GM12891 (cell line): ENCODE measurements around the gene PLPP1.

Experiments used
- DNase-seq: peaks from one replicate; pipeline ENCODE4 v3.0.0; 2011; ENCODE audit warnings: low spot score; ENCODE audit not compliant: insufficient read length
- FAIRE-seq: peaks from 2 replicates; lab custom pipeline; 2011; peaks lifted over from hg19 to GRCh38; lab: Jason Lieb, UNC
- PAX5 ChIP-seq: IDR thresholded peaks from 2 replicates; pipeline ENCODE4 v1.6.1; 2011; ENCODE audit warnings: low read length, moderate library complexity, mild to moderate bottlenecking; ENCODE audit not compliant: insufficient read depth, severe bottlenecking
- POLR2A ChIP-seq: IDR thresholded peaks from 2 replicates; pipeline ENCODE4 v1.6.1; 2011; ENCODE audit warnings: low read depth, low read length, control low read depth
- POLR2AphosphoS5 ChIP-seq: IDR thresholded peaks from 2 replicates; pipeline ENCODE4 v1.6.1; 2011; ENCODE audit warnings: low read depth, low read length, control low read depth
- POU2F2 ChIP-seq: IDR thresholded peaks from 2 replicates; pipeline ENCODE4 v1.6.1; 2011; ENCODE audit warnings: low read depth, mild to moderate bottlenecking, control low read depth, low read length, moderate library complexity
- SPI1 ChIP-seq: IDR thresholded peaks from 2 replicates; pipeline ENCODE4 v1.6.1; 2011; ENCODE audit warnings: low read depth, low read length, control low read depth
- TAF1 ChIP-seq: IDR thresholded peaks from 2 replicates; pipeline ENCODE4 v1.6.1; 2011; ENCODE audit warnings: low read depth, low read length, control low read depth

The PLPP1 gene

DNA sequence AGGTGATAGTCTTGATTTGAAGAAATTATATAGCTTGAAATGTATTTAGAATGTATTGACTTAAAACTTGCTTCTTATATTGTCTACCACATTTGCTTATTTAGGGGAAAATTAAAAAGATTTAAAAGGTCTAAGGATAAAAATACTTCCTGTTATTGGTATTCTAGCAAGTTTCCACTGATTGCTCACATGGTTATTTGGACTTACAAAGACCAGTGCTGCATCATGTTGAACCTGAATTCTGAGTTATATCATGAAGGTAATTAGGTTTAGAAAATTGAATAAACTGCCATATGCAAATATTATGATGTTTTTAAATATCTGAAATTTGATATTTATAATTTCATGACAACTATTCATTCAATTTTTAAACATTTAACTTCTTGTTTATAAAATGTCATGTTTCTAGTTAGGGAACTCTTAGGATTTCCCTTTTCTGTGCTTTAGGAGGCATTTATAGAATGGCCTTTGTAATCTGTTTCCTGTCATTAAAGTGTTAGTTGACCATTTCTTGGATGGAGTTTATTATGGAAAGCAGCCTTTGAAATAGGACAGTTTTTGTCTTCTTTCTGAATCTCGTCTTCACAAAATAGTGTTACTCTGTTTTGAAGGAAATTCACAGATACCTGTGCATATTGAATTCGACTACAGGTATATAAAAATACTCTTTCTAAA is 141.1 kb downstream of the PLPP1 start:
- DNase-seq = no peak
- no peak for FAIRE-seq
- no peak for TF ChIP-seq SPI1
- no peak for TF ChIP-seq PAX5
- no peak for TF ChIP-seq POU2F2
- TF ChIP-seq POLR2AphosphoS5 = no peak
- no peak for TF ChIP-seq POLR2A
- no peak for TF ChIP-seq TAF1

- TF ChIP-seq POU2F2 (no peak), POLR2AphosphoS5 (no peak), TAF1 (no peak), POLR2A (no peak), PAX5 (no peak), SPI1 (no peak)
- no peak for FAIRE-seq
- no peak for DNase-seq
Observed at GRCh38 chr5:55392669-55393068, 142.1 kb downstream of the PLPP1 start.

- TF ChIP-seq POLR2A (no peak), PAX5 (no peak), POLR2AphosphoS5 (no peak), TAF1 (no peak), POU2F2 (no peak), SPI1 (no peak)
- DNase-seq (no peak), FAIRE-seq (no peak)
Observed at GRCh38 chr5:55391707-55392106, 143.1 kb downstream of the PLPP1 start.

GRCh38 chr5:55387865-55388264 is 146.9 kb downstream of the PLPP1 start:
- DNase-seq (no peak), FAIRE-seq (no peak)
- TF ChIP-seq TAF1 (no peak), POLR2A (no peak), PAX5 (no peak), POU2F2 (no peak), POLR2AphosphoS5 (no peak), SPI1 (no peak)

- TF ChIP-seq PAX5 = no peak
- DNase-seq (no peak), FAIRE-seq (no peak)
Observed at GRCh38 chr5:55386356-55386755, 148.4 kb downstream of the PLPP1 start.

- no peak for FAIRE-seq
- TF ChIP-seq PAX5 (no peak), POLR2AphosphoS5 (no peak), SPI1 (no peak), POU2F2 (no peak), POLR2A (no peak), TAF1 (no peak)
Observed at GRCh38 chr5:55385846-55386245, 148.9 kb downstream of the PLPP1 start.

GRCh38 chr5:55385227-55385626 is 149.5 kb downstream of the PLPP1 start:
- TF ChIP-seq POLR2A (no peak), TAF1 (no peak), SPI1 (no peak), PAX5 (no peak), POU2F2 (no peak), POLR2AphosphoS5 (no peak)
- no peak for FAIRE-seq
- DNase-seq = no peak

More at GRCh38 chr5:55385846-55386245, 148.9 kb downstream of the PLPP1 start:
- no peak for DNase-seq

- FAIRE-seq (peak; percentile 54), DNase-seq (no peak)
- no peak for TF ChIP-seq POLR2AphosphoS5
- no peak for TF ChIP-seq POU2F2
- no peak for TF ChIP-seq SPI1
- TF ChIP-seq POLR2A = no peak
- TF ChIP-seq PAX5 = no peak
- no peak for TF ChIP-seq TAF1
Observed at GRCh38 chr5:55384072-55384471, 150.7 kb downstream of the PLPP1 start.

DNA sequence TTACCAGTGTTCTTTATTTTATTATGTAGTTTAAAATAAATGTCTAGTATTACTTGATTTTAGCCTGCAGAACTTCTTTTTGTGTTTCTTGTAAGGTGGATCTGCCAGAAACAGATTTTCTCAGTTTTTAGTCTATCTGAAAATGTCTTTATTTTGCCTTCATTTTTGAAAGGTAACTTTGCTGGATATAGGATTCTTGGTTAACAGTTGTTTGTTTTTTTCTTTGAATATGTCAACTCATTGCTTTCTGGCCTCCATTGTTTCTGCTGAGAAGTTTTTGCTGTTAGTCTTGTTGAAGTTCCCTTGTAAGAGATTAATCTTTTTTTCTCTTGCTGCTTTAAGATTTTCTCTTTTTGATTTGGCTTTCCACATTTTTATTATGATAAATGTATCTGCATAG is 151.5 kb downstream of the PLPP1 start:
- DNase-seq = no peak
- no peak for FAIRE-seq
- no peak for TF ChIP-seq SPI1
- TF ChIP-seq POLR2A = no peak
- no peak for TF ChIP-seq PAX5
- no peak for TF ChIP-seq TAF1
- no peak for TF ChIP-seq POU2F2
- no peak for TF ChIP-seq POLR2AphosphoS5

- DNase-seq (no peak), FAIRE-seq (no peak)
- no peak for TF ChIP-seq SPI1
- no peak for TF ChIP-seq POU2F2
- no peak for TF ChIP-seq POLR2AphosphoS5
- TF ChIP-seq PAX5 = no peak
- TF ChIP-seq POLR2A = no peak
- TF ChIP-seq TAF1 = no peak
Observed at GRCh38 chr5:55377810-55378209, 157.0 kb downstream of the PLPP1 start.
